Hepatocyte (in vitro differentiated cells): ENCODE data around the gene KCTD13.

Source experiments
- EZH2 ChIP-seq: fragments of 200-600 bp; sonication (generic); IDR thresholded peaks from 2 replicates; pipeline ENCODE4 v1.6.1; 2016; ENCODE audit warnings: antibody characterized with exemption, mild to moderate bottlenecking, borderline replicate concordance
- EZH2phosphoT487 ChIP-seq: fragments of 200-600 bp; sonication (generic); IDR thresholded peaks from one replicate; pipeline ENCODE4 v1.6.1; 2018; ENCODE audit warnings: antibody characterized with exemption, mild to moderate bottlenecking, low read depth, moderate library complexity; ENCODE audit not compliant: unreplicated experiment, severe bottlenecking
- TF ChIP-seq, protein P1 (sequence below): fragments of 200-600 bp; sonication (generic); IDR thresholded peaks from 2 replicates; pipeline ENCODE4 v1.5.1; 2016; ENCODE audit warnings: antibody characterized with exemption, mild to moderate bottlenecking; ENCODE audit not compliant: poor library complexity

DNA sequence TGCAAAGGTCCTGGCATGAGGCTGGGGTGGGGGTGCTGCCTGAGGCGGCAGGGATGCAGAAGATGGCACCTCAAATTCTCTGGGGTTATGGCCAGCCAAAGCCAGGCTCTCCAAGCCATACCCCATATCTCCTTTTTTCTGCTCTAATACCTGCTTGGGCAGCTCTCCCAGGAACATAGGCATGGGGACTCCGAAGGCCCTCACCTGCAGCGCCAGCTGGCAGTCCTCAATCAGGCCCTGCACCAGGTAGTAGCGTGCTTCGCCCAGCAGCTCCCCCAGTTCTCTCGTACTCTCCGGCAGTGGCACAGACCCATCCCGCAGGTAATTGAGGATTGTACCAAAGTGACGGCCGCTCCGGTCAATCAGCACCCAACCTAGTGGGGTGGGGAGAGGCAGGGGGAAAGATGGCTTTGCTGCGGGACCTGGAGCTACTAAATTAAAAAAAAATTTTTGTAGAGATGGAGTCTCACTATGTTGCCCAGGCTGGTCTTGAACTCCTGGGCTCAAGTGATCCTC is 3.0 kb downstream of the KCTD13 start:
- TF ChIP-seq, protein P1, sequence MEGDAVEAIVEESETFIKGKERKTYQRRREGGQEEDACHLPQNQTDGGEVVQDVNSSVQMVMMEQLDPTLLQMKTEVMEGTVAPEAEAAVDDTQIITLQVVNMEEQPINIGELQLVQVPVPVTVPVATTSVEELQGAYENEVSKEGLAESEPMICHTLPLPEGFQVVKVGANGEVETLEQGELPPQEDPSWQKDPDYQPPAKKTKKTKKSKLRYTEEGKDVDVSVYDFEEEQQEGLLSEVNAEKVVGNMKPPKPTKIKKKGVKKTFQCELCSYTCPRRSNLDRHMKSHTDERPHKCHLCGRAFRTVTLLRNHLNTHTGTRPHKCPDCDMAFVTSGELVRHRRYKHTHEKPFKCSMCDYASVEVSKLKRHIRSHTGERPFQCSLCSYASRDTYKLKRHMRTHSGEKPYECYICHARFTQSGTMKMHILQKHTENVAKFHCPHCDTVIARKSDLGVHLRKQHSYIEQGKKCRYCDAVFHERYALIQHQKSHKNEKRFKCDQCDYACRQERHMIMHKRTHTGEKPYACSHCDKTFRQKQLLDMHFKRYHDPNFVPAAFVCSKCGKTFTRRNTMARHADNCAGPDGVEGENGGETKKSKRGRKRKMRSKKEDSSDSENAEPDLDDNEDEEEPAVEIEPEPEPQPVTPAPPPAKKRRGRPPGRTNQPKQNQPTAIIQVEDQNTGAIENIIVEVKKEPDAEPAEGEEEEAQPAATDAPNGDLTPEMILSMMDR: no peak
- TF ChIP-seq EZH2phosphoT487 (no peak), EZH2 (no peak)
